Measurements from ENCODE around the gene C16orf78.

The C16orf78 gene, protein sequence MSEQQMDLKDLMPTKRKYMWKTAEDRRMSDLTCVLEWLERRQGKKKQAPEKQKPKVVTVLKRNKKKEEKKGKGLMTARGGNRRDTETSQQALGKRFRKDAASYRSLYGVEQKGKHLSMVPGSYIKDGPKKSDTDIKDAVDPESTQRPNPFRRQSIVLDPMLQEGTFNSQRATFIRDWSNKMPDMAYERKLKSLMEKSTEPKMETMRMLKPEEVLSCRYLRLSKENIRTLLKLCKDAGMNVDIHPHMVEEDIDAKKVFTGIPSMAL

DNA sequence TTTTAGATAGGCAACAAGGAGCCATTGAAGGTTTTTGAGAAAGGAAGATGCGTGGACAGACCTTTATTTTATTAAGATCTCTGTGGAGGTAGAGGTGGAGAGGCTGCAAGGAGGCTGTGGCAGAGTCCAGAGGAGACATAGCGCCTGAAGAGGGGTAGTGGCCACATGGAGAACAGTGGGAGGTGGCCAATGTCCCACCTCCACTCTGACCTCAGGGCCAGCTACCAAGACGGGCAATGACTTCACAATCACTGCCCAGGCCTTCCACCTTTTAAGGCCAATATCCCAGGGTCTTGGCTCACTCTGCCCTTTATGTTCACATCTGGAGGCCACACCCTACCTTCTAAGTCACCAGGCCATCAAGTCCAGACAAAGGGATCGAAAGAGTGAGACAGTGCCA lies at the start of gene C16orf78:
C16orf78 (plus strand) TSS at position 301 of the 400 bp plus-strand sequence. CDS start 136 bp downstream, outside the sequence.
- DNase-seq, result no peak

DNA sequence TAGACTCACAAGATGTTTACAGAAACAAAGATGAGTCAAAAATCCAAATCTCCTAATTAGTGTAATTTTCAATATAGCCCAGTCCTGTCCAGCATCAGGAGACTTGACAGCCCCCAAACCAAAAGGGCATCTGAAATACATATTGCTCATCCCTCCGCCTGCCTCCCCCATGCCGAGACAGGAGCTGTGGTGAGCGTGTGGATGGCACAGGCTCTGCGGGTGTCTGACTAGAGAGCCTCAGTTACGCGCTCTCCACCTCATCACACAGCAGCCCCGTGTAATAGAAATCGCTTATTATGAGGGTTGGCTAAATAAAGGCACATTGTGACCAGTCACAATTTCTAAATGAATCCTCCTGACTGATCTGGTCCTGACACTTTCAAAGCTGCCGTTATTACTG lies 48.9 kb upstream of the C16orf78 start:
- no peak for DNase-seq

DNA sequence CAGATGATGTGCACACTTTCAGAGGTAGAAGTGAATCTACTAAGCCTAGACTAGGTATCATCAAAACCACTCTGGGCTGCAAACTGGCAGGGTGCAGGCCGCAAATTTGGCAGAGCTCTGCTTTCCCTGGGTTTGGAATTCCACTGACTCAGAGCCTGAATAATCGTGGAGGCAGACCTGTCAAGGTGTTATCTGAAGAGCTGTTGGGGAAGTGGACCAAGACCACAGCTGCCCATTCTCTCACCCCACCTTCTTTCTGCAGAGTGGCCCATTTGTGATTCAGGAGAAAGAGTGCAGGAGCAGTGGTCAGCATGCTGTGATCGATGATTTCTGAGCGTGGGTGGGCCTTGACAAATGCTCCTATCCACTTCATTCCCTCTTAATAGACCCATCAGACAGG lies 46.1 kb upstream of the C16orf78 start:
- no peak for DNase-seq

DNA sequence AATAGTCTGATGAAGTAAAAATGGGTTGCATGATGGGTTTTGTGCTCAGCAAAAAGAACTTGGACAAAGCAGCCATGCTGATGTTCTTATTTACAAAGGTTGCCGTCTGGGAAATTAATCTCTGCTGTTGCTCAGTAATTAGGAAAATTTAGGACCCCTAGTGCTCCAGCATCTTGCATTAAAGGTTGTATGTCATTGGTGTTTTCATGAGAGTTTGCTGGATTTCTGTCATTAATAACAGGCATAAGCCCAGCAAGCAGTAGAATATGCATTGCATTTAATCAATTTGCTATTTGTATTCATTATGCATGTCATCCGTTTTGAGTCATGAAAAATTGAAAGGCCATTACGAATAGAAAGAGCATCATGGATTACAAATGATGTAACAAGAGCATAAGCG lies 45.3 kb upstream of the C16orf78 start:
- DNase-seq, result no peak

DNA sequence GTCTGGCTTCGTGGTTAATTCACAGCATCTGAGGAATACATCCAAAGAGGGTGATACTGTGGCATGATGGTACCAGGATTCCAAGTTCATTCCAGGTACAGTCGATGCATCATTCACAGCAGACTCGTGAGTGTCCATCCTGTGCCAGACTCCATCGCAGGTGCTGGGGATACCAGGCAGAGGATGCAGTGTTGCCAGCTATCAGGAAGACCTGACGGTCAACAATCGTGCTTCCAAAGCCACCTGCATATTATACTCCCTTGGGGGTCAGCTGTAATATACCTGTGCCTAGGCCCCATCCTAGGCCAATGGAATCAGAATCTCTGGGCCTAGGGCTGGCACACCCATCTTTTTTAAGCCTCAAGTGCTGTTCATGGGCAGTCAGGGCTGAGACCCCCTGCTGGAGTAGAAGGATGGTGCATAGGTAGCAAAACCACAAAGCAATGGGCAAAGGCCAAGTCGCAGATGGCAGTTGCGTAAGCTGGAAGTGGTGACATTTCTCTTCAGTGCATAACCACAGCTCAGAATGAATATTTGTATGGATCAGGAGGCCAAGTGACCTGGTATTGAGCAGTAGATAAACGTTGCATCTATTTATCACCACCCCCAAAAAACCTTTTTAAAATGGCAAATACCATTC lies 42.9 kb upstream of the C16orf78 start:
- no peak for DNase-seq

DNA sequence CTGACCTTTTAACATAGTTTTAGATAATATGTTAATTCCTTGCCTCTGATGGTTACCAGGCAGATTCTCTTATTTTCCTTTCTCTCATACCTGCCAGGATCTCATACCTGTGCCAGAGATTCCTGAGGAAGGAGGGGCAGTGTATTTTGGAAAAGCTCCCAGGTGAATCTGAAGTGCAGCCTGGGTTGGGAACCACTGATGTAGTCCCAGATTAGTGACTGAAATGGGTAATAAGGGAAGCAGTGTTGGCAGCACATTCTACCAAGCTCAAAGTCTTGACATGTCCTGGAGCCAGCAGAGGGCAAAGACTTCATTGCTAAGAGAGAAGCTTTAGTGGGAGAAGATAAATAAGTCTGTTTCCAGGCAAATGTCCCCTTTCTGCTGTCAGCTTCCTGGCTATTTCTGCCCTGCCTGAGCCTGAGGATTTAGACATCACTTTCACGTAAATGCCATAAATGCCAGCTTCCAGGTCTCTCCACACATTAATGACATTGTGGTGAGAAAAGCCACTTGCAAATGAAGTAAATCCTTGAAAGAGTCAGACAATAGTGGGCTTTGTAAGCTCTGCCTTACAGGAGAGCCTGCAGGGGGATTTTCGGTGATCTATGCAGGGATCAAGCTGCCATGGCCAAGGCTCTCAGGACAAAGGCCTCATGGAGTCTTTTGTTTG lies 40.9 kb upstream of the C16orf78 start:
- DNase-seq, result no peak

DNA sequence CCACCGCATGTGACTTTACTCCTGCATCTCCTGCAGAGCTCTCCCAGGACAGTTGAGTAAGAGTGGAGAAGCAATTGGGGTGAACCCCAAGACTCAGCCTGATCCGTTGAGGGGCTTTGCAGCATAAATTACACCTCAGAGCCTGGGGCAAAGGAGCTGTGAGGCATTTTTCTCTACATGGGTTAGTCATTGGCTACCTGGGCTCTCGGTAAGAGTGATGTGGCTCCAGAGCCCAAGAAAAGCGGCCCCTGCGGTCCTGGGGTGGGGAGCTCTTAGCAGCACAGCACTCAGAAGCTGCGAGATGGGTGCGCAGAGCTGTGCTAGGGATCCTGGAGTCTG lies 40.4 kb upstream of the C16orf78 start:
- DNase-seq, result no peak

DNA sequence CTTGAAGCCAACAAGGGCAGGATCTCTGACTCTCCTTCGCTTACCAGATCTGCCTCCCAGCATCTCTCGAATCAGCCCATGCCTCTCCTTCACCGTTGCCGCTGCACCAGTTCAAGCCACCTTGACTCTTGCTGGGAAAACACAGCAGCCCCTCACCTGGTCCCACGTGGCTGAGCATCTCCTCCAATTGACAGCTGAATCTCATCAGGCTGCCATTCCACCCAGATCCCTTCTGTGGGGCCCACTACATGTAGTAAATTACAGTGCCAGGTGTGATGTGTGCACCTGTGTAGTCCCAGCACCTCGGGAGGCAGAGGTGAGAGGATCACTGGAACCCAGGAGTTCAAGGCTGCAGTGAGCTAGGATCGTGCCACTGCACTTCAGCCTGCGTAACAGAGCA lies 37.8 kb upstream of the C16orf78 start:
- no peak for DNase-seq

DNA sequence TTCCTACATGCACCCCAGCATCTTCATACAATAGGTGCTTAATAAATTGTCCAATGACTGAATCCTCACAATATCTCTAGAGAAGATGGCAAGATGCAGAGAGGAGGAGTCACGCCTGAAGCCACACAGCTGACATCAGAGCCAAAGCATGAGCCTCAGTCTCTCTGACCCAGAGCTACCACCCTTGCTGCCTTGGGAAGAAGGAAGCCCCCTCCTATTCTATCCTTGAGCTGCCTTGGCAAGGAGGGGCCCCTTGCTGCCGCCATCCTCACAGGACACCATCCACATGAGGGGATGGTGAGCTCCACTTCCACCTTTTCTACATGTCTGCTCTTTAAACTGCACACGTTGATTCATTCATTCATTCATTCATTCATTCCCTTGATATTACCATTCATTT lies 37.0 kb upstream of the C16orf78 start:
- no peak for DNase-seq

DNA sequence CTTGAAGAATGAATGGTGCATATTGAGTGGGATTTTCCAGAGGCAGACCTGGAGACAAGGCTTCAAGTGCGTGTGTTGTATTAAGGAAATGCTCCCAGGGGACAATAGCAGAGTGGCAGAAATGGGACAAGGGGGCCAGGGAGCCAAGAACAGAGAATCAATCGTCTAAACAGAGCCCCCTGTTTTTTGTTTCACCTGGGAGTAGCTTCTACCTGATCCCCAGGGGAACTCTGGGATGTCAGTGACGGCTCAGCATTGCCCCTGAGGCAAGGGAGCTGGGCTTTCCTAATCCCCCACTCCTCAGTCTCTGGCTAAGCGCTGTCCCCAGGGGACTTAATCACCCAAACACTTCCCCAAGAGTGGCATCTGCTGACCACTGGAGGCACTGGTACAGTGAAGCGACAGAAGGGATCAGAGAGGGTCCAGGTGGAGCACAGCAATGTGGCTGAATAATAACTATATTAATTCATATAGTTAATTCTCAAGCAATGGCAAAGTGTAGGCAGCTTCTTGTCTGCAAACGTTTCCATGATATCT lies 35.7 kb upstream of the C16orf78 start:
- no peak for DNase-seq

DNA sequence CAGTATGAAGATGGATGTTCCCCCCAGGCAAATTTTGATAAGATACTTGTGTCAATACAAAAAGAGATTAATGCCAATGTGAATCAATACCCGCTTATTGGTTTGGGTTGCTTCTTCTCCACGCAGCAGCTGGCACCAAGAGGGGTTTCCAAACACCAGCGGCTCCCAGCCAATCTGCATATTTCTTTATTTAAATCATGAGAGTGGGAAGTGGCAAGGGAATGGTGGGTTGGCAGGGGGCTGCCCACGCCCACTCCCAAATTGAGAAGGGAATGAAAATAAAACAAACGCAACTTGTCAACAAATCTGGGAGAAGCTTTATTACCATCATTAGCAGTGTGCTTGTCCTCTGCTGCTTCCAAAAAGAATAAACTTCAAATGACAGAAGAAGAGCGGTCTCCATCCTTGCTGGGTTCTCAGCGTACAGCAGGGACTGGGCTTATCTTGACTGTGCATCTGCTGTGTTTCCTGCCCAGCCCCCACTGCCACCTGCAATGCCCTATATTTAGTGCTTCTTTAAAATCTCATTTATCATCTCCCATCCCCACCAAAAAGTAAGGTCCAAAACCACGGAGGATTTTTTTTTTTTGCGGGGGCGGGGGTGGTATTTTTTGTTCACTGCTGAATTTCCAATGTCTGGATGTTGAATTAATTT lies 34.9 kb upstream of the C16orf78 start:
- DNase-seq, result no peak

DNA sequence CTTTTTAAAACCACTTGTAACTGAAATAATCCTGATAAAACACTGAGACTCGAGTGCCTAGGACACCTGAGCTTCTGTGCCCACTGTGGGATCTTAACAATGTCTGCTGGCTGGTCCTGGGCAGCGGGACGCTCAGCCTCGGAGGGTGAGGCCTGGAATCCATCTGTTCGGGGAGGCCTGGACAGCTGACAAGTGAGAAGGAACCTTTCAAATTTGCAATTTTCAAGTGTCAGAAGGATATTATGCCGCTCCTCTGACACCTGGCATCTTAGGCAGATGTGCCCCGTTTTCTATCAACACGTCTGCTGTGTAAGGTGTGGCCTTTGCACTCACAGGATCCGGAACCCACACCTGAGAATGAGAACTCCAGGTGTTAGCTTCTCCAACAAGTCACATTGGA lies 33.1 kb upstream of the C16orf78 start:
- no peak for DNase-seq

DNA sequence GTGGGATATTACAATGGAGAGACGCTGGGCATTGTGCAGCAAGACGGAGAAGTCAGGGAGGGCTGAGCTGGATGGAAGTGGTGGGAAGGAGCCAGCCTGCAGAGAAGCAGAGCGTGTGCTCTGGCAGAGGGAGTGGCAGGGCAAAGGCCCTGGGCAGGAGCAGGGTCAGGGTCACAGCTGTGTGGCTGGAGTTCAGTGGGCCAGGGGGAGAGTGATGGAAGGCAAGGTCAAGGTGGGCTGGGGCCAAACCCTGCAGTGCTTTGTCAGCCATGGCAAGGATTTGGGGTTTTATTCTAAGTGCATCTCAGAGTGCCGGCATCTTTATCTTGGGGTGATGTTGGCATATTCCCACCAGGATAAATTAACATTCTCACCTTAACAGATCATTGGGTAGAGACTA lies 31.9 kb upstream of the C16orf78 start:
- DNase-seq, result no peak

DNA sequence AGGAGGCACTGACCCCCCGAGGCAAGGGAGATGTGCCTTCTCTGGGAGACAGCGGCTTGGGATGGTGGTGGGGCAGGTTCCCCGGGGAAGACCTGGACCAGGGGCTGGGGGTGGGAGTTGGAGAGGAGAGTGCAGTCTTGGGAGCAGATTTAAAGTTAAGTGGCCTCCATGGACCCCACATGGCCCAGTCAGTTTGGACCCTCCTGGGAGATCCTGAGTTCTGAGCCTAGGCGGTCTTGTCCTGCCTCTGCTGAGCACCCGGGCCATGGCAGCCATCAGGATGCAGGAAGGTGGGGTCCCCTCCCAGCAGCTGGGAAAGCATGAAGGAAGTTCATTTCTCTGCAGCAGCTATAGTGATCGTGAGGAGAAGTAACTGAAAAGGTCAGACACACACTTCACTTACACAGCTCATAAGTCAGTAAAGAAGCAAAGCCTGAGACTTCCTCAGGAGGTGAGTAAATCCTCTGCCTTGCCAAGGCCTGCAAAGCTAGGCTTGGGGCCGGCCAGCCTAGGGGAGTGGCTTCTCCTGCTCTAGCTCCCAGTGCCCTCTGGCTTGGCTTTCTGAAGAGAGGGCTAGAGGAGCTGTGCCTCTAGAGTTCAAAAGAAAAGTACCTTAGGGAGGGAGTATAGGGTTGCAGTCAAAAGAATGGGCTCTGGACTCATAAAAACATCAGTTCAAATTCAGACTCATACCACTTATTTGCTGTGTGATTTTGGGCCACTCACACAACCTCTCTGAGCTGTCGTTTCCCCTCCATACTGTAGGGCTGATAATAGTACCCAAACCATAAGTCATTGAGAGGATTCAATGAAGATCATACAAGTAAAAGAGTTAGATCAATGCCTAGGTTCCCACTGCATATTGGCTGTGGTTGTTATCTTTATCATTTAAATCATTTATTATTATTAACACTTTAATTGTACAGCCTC lies 31.0 kb upstream of the C16orf78 start:
- DNase-seq, result no peak

DNA sequence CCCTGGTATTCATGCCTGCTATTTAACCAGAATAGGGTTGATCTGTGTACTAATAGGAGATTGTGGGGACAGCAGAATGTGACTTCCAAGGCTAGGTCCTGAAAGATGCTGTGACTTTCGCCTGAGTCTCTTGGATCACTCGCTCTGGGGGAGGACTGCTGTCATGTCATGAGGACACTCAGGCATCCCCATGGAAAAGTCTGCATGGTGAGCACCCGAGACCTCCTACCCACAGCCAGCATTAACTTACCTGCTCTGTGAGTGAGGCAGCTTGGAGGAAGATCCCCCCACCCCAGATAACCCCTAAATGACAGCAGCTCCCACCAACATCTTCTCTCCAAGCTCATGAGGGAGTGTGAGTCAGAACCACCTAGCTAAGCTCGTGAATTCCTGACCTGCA lies 30.3 kb upstream of the C16orf78 start:
- DNase-seq, result no peak

DNA sequence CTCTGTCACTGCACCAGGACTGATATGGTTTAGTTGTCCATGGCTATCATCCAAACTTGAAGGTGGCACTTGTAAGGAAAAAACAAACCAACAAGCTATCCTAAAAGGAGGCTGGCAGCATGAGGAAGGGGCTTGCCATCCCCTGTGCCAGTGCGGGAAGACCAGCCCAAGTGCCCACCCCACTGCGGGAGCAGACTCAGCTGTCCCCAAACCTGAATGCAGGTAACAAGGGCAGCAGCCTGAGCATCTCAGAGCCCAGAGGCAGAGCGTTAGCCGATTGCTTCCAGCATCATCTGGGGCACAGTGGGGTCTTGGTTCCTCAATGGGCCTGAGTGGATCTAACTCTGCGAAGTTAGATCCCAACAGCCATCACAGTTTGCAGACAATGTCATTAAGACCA lies 29.2 kb upstream of the C16orf78 start:
- no peak for DNase-seq

DNA sequence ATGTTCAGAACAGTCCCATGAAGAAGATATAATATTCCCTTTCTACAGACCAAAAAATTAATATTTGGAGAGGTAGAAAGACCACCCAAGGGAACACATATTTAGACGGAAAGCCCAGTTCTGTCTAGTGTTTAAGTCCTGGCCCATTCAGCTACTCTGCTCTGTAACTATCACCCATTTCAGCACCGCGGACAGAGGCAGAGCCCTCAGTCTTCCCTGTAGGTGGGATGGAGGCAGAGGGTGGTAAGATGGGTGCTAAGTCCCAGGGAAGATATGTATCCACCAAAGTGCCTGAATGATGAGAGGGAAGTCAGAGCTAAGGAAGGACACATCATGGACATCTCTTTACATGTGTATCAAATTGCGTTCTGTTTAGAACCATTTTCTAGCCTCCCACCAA lies 27.8 kb upstream of the C16orf78 start:
- DNase-seq, result no peak

DNA sequence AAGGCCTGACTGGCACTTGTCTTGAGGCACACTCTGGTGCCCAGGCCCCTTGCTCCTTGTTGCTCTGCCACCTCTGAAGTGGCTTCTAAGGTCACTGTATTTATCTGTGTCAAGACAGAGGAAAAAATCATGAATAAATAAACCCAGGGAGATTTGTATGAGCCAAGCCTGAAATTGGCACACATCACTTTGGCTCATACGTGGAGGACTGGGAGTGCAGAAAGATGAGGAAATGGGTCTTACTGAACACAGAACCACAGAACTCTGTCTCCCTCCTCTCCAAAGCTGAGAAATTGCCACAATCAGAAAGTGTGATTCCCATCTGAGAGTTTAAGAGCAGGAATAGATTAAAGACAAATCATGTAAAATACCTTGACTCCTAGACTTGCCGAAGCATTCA lies 27.1 kb upstream of the C16orf78 start:
- DNase-seq, result no peak

DNA sequence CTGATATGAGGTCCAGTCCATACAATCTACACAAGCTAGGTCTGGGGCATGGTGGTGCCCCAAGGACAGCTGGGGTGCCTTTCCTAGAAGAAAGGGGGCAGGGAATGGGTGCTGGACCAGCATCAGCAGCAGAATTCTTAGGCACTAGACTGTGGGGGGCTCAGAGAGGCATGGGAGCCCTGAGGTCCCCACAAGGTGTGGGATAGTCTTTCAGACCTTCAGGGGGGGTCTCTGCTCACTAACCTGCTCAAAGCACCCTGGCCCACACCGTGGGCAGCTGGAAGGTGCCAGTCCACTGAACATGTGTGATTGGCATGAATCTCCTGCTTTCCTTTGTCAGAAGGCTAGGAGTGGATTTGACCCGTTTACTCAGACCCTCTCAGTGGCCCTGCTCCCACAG lies 26.1 kb upstream of the C16orf78 start:
- no peak for DNase-seq

DNA sequence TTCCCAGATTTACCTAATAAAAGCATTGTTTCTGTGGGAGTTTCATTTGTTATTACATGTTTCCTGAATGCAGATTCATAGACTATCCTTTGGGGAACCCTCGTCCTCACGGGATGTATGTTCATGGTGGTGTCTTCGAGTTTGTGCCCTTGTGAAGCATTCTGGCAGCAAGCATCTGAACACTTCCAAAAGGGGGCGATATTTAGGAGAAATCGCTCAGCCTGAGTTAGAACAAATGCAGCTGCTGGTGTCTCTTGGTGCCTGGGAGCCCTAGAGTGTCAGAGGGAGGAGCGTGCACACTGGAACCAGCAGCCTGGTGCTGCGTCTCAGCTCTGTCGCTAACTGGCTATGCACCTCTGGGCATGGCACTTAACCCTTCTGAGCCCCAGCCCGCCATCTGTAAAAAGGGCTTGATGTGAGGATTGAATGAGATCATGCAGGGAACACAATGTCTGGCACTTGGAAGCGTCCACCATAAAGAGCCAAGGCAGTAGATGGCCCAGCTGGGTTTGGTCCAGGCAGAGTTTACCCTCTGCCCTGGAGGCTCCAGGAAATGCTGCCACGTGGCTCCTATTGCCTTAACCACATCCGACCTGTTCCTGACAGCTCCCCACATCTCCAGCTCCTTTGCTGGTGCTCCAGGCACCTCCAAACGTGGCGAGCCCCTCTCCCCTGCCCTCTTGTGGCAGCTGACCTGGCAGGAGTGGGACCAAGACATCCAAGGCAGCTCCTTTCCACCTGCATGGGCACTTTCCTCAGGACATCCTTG lies 25.0 kb upstream of the C16orf78 start:
- no peak for DNase-seq

DNA sequence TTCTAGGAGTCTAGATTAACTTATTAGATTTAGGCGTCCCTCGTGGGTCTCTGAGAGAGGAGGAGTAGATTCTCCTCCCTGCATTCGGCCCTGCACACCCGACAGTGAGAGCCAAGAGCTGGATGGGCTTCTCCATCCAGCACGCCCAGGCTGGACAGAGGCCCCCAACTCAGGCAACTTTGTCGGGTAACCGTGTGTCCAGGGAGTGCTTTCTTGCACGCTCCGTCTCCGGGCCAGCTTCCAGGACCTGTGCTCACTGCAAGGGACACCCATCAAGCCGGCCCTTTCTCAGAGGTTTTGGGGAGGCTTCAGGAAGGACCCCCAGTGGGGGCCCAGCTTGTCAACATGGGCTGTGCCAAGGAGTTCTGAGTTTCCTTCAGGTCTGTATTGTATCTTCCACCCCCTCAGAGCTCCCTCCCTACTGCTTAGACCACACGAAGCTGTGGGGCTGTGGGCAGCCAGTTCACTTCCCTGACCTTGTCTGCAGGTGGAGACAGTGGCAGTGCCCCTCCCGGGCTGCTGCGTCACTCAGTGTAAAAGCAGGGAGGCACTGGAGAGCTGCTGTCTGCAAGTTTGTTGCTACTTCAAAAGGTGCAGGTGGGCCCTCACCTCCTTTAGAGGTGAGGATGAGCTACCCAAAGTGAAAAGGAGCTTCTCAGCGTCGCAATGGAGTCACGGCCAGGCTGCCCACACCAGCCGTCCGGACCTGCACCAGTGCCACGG lies 24.0 kb upstream of the C16orf78 start:
- no peak for DNase-seq
